ENCODE results near the gene NTNG2. TPM values are rescaled to one million over a fixed set of nuclear protein-coding genes. Genes with fewer than 3 reads are reported as not detected.

The NTNG2 gene
- total RNA-seq, 4 donors from 2014 or later = 1.5 to 6.6 (median 4.3) TPM

DNA sequence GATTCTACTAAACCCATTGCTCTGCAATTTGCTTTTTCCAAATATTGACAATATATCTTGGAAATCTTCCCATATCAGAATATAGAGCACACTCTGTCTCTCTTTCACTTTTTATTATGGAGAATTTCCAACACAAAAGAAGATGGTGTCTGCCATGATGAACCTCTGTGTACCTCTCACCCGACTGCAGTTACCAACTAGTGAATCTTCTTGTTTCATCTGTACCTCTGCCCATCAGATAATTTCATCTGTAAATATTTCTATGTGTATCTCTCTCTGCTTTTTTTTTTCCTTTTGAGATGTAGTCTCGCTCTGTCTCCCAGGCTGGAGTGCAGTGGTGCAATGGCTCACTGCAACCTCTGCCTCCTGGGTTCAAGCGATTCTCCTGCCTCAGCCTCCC, 62.8 kb downstream of the NTNG2 start:
- WGBS = 88% methylated on average over 3 of the region's 3 CpGs
- TF ChIP-seq POLR2A (IDR thresholded peaks at IDR 0.05; ENCODE audit: low read depth) = no peak
- TF ChIP-seq, protein P1, sequence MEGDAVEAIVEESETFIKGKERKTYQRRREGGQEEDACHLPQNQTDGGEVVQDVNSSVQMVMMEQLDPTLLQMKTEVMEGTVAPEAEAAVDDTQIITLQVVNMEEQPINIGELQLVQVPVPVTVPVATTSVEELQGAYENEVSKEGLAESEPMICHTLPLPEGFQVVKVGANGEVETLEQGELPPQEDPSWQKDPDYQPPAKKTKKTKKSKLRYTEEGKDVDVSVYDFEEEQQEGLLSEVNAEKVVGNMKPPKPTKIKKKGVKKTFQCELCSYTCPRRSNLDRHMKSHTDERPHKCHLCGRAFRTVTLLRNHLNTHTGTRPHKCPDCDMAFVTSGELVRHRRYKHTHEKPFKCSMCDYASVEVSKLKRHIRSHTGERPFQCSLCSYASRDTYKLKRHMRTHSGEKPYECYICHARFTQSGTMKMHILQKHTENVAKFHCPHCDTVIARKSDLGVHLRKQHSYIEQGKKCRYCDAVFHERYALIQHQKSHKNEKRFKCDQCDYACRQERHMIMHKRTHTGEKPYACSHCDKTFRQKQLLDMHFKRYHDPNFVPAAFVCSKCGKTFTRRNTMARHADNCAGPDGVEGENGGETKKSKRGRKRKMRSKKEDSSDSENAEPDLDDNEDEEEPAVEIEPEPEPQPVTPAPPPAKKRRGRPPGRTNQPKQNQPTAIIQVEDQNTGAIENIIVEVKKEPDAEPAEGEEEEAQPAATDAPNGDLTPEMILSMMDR (IDR thresholded peaks at IDR 0.05) = no peak
- no peak for TF ChIP-seq POLR2AphosphoS5 (IDR thresholded peaks at IDR 0.05)
- no peak for TF ChIP-seq EP300 (IDR thresholded peaks at IDR 0.05)
- Histone ChIP-seq H3K27ac (replicated peaks in 1 of 4) (no peak overlapping the region), H3K9me3 (no peaks in the 10 kb centered on the region), H3K4me3 (no peak overlapping the region), H3K27me3 (peaks cover 0 to 19% (median 0%) of the 10 kb centered on the region in 4 donors), H3K4me1 (no peaks in the 10 kb centered on the region), H3K36me3 (no peaks in the 10 kb centered on the region)
- intact Hi-C loops (cut with DNase I) = no loop called here
- no peak for DNase-seq (ENCODE audit: extremely low spot score)

DNA sequence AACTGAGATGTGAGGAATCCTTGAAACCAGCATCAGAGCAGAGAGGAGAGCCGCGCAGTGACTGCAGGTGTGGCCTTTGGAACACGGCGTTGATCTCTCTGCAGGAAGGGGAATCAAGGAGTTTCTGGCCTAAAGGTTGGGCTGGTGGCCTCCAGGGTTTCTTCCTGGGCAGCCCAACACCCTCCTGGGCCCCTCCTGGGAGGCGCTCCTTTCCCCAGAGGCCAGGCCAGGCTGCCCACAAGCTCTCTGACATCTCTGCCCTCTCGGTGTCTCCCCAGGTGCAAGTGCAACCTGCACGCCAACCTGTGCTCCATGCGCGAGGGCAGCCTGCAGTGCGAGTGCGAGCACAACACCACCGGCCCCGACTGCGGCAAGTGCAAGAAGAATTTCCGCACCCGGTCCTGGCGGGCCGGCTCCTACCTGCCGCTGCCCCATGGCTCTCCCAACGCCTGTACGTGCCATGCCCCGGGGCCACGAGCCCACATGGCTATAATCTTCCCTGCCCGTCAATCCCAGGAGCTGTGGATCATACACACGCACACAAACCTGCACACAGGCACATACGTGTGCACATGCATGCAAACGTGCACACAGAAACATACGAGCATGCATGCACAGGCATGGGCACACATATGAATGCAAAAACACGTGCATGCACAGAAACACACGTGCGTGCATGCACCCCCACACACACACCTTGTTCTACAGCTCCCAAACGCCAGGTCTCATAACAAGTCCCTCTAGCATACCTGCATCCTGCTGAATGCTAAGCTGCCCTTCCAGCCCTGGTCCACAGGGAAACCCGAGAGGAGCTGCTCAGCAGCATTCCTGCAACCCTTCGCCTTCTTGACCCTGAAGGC, 64.9 kb downstream of the NTNG2 start:
- WGBS = 90% methylated on average over 24 of the region's 34 CpGs
- Histone ChIP-seq H3K4me3 (no peak overlapping the region), H3K27ac (replicated peaks in 1 of 4) (no peak overlapping the region), H3K36me3 (no peaks in the 10 kb centered on the region), H3K9me3 (no peaks in the 10 kb centered on the region), H3K27me3 (peaks cover 0 to 39% (median 0%) of the 10 kb centered on the region in 4 donors), H3K4me1 (no peaks in the 10 kb centered on the region)
- TF ChIP-seq EP300 (IDR thresholded peaks at IDR 0.05) (no peak), POLR2A (IDR thresholded peaks at IDR 0.05; ENCODE audit: low read depth) (no peak), POLR2AphosphoS5 (IDR thresholded peaks at IDR 0.05) (no peak)
- TF ChIP-seq, protein P1 (IDR thresholded peaks at IDR 0.05) = no peak
- DNase-seq (ENCODE audit: extremely low spot score) = no peak
- intact Hi-C loops (cut with DNase I) = no loop called here

DNA sequence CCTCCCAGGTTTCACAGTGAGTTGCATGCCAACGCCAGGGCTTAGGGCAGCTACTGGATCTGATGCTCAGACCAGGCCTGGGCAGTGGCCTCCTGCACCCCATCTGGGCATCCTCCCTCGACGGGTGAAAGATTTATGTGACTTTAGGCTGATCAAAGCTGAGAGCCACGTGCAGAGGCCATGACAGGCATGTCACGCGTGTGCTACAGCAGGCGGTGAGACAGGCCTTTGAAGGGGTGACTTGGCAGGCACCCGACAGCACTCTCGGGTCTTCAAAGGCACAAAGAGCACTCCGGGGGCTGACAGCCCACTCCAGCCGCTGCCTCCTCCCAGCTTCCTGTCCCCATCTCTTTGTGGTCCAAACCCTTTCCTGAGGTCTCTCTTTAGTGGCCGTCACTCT, 66.2 kb downstream of the NTNG2 start:
- WGBS = 62% methylated on average over 12 of the region's 12 CpGs
- no peaks in the 10 kb centered on the region for H3K4me1 ChIP-seq
- no peaks in the 10 kb centered on the region for H3K36me3 ChIP-seq
- DNase-seq (ENCODE audit: extremely low spot score) = no peak
- H3K27ac ChIP-seq (replicated peaks in 1 of 4) = no peak overlapping the region
- peaks cover 0 to 45% (median 0%) of the 10 kb centered on the region in 4 donors for H3K27me3 ChIP-seq
- no peak for TF ChIP-seq POLR2A (IDR thresholded peaks at IDR 0.05; ENCODE audit: low read depth)
- no peak for TF ChIP-seq EP300 (IDR thresholded peaks at IDR 0.05)
- intact Hi-C loops (cut with DNase I) = no loop called here
- no peak overlapping the region for H3K4me3 ChIP-seq
- no peaks in the 10 kb centered on the region for H3K9me3 ChIP-seq

DNA sequence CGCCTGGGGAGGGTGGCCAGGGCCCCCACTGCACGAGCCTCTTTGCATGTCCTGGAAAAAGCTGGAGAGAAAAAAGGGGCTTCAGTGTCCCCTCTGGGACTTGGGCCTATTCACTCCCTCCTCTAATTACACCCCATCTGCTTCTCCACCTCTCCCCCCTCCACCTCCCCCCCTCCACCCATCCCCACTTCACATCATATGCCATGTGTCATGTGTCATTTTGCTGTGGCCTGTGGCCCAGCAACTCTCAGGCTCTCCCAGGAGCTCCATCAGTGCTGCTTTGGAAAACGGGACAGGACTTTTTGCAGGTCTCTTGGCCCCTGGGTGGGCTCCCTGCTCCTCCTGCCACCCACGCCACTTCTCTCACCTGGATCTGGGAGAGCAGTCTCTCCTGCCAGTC, 68.7 kb downstream of the NTNG2 start:
- intact Hi-C loops (cut with DNase I) = loop anchor here (10.0 kb wide), 1 partner anchor 146 kb away; no protein-coding TSS in a partner anchor
- H3K36me3 ChIP-seq = no peaks in the 10 kb centered on the region
- no peak for DNase-seq (ENCODE audit: extremely low spot score)
- peaks cover 0 to 53% (median 0%) of the 10 kb centered on the region in 4 donors for H3K27me3 ChIP-seq
- no peaks in the 10 kb centered on the region for H3K4me1 ChIP-seq
- TF ChIP-seq, protein P1 (IDR thresholded peaks at IDR 0.05) = no peak
- TF ChIP-seq POLR2A (IDR thresholded peaks at IDR 0.05; ENCODE audit: low read depth) (no peak), EP300 (IDR thresholded peaks at IDR 0.05) (no peak), POLR2AphosphoS5 (IDR thresholded peaks at IDR 0.05) (no peak)
- H3K4me3 ChIP-seq = no peak overlapping the region
- H3K27ac ChIP-seq (replicated peaks in 1 of 4) = no peak overlapping the region
- no peaks in the 10 kb centered on the region for H3K9me3 ChIP-seq
- 91% methylated on average over 4 of the region's 4 CpGs for WGBS

DNA sequence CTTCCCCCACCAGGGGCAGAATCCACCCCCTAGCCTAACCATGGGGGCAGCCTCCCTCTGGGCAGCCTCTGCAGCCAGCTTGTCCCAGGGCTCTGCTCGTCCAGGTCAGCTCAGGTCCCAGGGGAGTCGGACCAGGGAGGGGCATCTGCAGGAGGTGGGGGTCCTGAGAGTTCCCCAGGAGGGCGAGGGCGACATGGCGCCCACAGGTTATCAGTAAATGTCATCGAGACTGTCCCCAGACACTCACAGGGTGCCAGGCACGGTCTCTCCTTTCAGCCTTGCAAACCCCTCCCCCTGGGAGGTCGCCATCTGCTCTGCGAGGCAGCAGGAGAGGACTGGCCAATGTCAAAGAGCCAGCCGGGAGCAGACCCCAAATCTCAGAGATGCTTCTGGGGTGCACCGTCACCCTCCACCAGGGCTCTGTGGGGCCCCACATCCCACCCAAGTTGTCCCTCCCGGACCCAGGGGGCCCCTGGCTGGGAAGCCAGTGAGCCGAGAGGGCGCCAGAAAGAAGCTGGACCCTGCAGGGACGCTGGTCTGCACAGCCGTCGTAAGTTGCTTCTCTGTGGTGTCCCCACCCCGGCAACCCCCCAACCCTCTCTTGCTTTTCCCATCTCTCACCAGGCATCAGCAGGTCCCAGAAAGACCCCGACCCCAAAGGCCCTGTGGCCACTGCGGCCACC, 69.3 kb downstream of the NTNG2 start:
- Histone ChIP-seq H3K36me3 (no peaks in the 10 kb centered on the region), H3K4me1 (peaks cover 0 to 4% (median under 1%) of the 10 kb centered on the region in 4 donors), H3K27ac (replicated peaks in 1 of 4) (no peak overlapping the region), H3K4me3 (no peak overlapping the region), H3K27me3 (peaks cover 0 to 59% (median 1%) of the 10 kb centered on the region in 4 donors), H3K9me3 (no peaks in the 10 kb centered on the region)
- DNase-seq (ENCODE audit: extremely low spot score) = no peak
- 92% methylated on average over 6 of the region's 20 CpGs for WGBS
- intact Hi-C loops (cut with DNase I) = loop anchor here (10.0 kb wide), 1 partner anchor 146 kb away; no protein-coding TSS in a partner anchor
- TF ChIP-seq POLR2A (IDR thresholded peaks at IDR 0.05; ENCODE audit: low read depth) (no peak), EP300 (IDR thresholded peaks at IDR 0.05) (no peak), POLR2AphosphoS5 (IDR thresholded peaks at IDR 0.05) (no peak)
- TF ChIP-seq, protein P1 (IDR thresholded peaks at IDR 0.05) = no peak
